HAP-1 (cell line): ENCODE data around the gene SMIM38.

Experiments used
- DNase-seq, 2 experiments: peaks; one replicate each; pipeline ENCODE4 v3.0.0-alpha.2; 2016 to 2020; ENCODE audit warnings: low spot score in 2 of 2
- H3K27me3 ChIP-seq: fragments of 250-450 bp; sonication (Bioruptor Pico); 2 replicates; pipeline ENCODE4 v1.5.1; 2020; ENCODE audit warnings: low read depth, mild to moderate bottlenecking, moderate library complexity
- H3K36me3 ChIP-seq: fragments of 250-450 bp; sonication (Bioruptor Pico); replicated peaks from 2 replicates; pipeline ENCODE4 v1.5.1; 2020; ENCODE audit warnings: mild to moderate bottlenecking
- H3K4me1 ChIP-seq: fragments of 250-450 bp; sonication (Bioruptor Pico); 2 replicates; pipeline ENCODE4 v1.5.1; 2020; ENCODE audit warnings: mild to moderate bottlenecking
- H3K4me3 ChIP-seq: fragments of 250-450 bp; sonication (Bioruptor Pico); 2 replicates; pipeline ENCODE4 v1.5.1; 2020; ENCODE audit warnings: mild to moderate bottlenecking, moderate library complexity
- H3K9me3 ChIP-seq: fragments of 250-450 bp; sonication (Bioruptor Pico); 2 replicates; pipeline ENCODE4 v1.5.1; 2020; ENCODE audit warnings: mild to moderate bottlenecking, moderate library complexity
- in situ Hi-C: fragments of 300-500 bp; cut with MboI; formaldehyde crosslinking; loops from 3 replicates; pipeline ENCODE4 v1.14.3; 2020; ENCODE audit warnings: low sequenced_read_pairs, inconsistent platforms, mixed read lengths

Gene SMIM38

GRCh38 chr11:69162505-69162904, 6.8 kb downstream of the SMIM38 start:
- Histone ChIP-seq H3K4me1 (no peaks in the 10 kb centered on the region), H3K4me3 (no peak overlapping the region), H3K27me3 (no peaks in the 10 kb centered on the region; the same call in 1 of the 2 replicates), H3K9me3 (peaks cover 4% of the 10 kb centered on the region; the same call in 1 of the 2 replicates), H3K36me3 (no peaks in the 10 kb centered on the region)
- no peak for DNase-seq
- in situ Hi-C loops, result no loop called here

GRCh38 chr11:69163842-69164241, 8.1 kb downstream of the SMIM38 start:
- Histone ChIP-seq H3K27me3 (no peaks in the 10 kb centered on the region; the same call in 1 of the 2 replicates), H3K4me3 (no peak overlapping the region), H3K9me3 (peaks cover 4% of the 10 kb centered on the region; the same call in 1 of the 2 replicates), H3K36me3 (no peaks in the 10 kb centered on the region), H3K4me1 (no peaks in the 10 kb centered on the region)
- in situ Hi-C loops, result no loop called here
- DNase-seq, result no peak

GRCh38 chr11:69164824-69165223, 9.1 kb downstream of the SMIM38 start:
- no peak for DNase-seq
- Histone ChIP-seq H3K36me3 (no peaks in the 10 kb centered on the region), H3K9me3 (peaks cover 4% of the 10 kb centered on the region; the same call in 1 of the 2 replicates), H3K4me3 (no peak overlapping the region), H3K27me3 (no peaks in the 10 kb centered on the region; the same call in 1 of the 2 replicates), H3K4me1 (no peaks in the 10 kb centered on the region)
- in situ Hi-C loops, result no loop called here

- no peak overlapping the region for H3K4me3 ChIP-seq
- no peaks in the 10 kb centered on the region for H3K36me3 ChIP-seq
- peaks cover 4% of the 10 kb centered on the region; the same call in 1 of the 2 replicates for H3K9me3 ChIP-seq
- H3K27me3 ChIP-seq, result no peaks in the 10 kb centered on the region
- H3K4me1 ChIP-seq, result no peaks in the 10 kb centered on the region
- no peak for DNase-seq
- in situ Hi-C loops, result no loop called here
These were observed 10.0 kb downstream of the SMIM38 start for GRCh38 chr11:69165775-69166174.

- H3K36me3 ChIP-seq, result no peaks in the 10 kb centered on the region
- no peaks in the 10 kb centered on the region for H3K4me1 ChIP-seq
- DNase-seq, result no peak
- peaks cover 4% of the 10 kb centered on the region; the same call in 1 of the 2 replicates for H3K9me3 ChIP-seq
- in situ Hi-C loops, result no loop called here
- H3K4me3 ChIP-seq, result no peak overlapping the region
- H3K27me3 ChIP-seq, result no peaks in the 10 kb centered on the region
These were observed 10.7 kb downstream of the SMIM38 start for GRCh38 chr11:69166218-69167115.

- in situ Hi-C loops, result no loop called here
These were observed 11.6 kb downstream of the SMIM38 start for GRCh38 chr11:69167130-69167915.

GRCh38 chr11:69167916-69168691, 12.4 kb downstream of the SMIM38 start:
- H3K36me3 ChIP-seq, result no peaks in the 10 kb centered on the region
- no peak overlapping the region for H3K4me3 ChIP-seq
- no peaks in the 10 kb centered on the region for H3K4me1 ChIP-seq
- no peak for DNase-seq
- no peaks in the 10 kb centered on the region for H3K27me3 ChIP-seq
- in situ Hi-C loops, result no loop called here
- peaks cover 4% of the 10 kb centered on the region; the same call in 1 of the 2 replicates for H3K9me3 ChIP-seq

More at GRCh38 chr11:69167130-69167915, 11.6 kb downstream of the SMIM38 start:
- H3K9me3 ChIP-seq, result peaks cover 4% of the 10 kb centered on the region; the same call in 1 of the 2 replicates
- no peaks in the 10 kb centered on the region for H3K4me1 ChIP-seq
- no peaks in the 10 kb centered on the region for H3K36me3 ChIP-seq
- no peaks in the 10 kb centered on the region for H3K27me3 ChIP-seq
- no peak for DNase-seq
- no peak overlapping the region for H3K4me3 ChIP-seq

- H3K9me3 ChIP-seq, result no peaks in the 10 kb centered on the region
- in situ Hi-C loops, result no loop called here
These were observed 13.7 kb downstream of the SMIM38 start for GRCh38 chr11:69169479-69169878.

GRCh38 chr11:69170704-69171103, 15.0 kb downstream of the SMIM38 start:
- Histone ChIP-seq H3K9me3 (no peaks in the 10 kb centered on the region), H3K4me1 (no peaks in the 10 kb centered on the region), H3K27me3 (no peaks in the 10 kb centered on the region), H3K4me3 (no peak overlapping the region), H3K36me3 (no peaks in the 10 kb centered on the region)
- in situ Hi-C loops, result no loop called here
- DNase-seq, result no peak

More at GRCh38 chr11:69169479-69169878, 13.7 kb downstream of the SMIM38 start:
- H3K4me3 ChIP-seq, result no peak overlapping the region
- H3K36me3 ChIP-seq, result no peaks in the 10 kb centered on the region
- H3K27me3 ChIP-seq, result no peaks in the 10 kb centered on the region
- H3K4me1 ChIP-seq, result no peaks in the 10 kb centered on the region
- DNase-seq, result no peak

GRCh38 chr11:69171476-69172240, 15.9 kb downstream of the SMIM38 start:
- Histone ChIP-seq H3K9me3 (no peaks in the 10 kb centered on the region), H3K36me3 (no peaks in the 10 kb centered on the region), H3K4me3 (no peak overlapping the region), H3K4me1 (no peaks in the 10 kb centered on the region), H3K27me3 (no peaks in the 10 kb centered on the region)
- in situ Hi-C loops, result no loop called here
- no peak for DNase-seq

- Histone ChIP-seq H3K9me3 (no peaks in the 10 kb centered on the region), H3K27me3 (no peaks in the 10 kb centered on the region), H3K4me1 (no peaks in the 10 kb centered on the region), H3K4me3 (no peak overlapping the region), H3K36me3 (no peaks in the 10 kb centered on the region)
- in situ Hi-C loops, result no loop called here
- DNase-seq, result no peak
These were observed 16.9 kb downstream of the SMIM38 start for GRCh38 chr11:69172674-69173073.

GRCh38 chr11:69173331-69173730, 17.6 kb downstream of the SMIM38 start:
- DNase-seq, result no peak
- H3K9me3 ChIP-seq, result no peaks in the 10 kb centered on the region
- H3K4me1 ChIP-seq, result no peaks in the 10 kb centered on the region
- in situ Hi-C loops, result no loop called here
- H3K36me3 ChIP-seq, result no peaks in the 10 kb centered on the region
- no peaks in the 10 kb centered on the region for H3K27me3 ChIP-seq
- no peak overlapping the region for H3K4me3 ChIP-seq
